Uterus (tissue), 2 donors: ENCODE measurements around the gene ASB6.

Source experiments
- POLR2A ChIP-seq, 2 donors: fragments of 450-650 bp; IDR thresholded peaks; one replicate each; pipeline ENCODE4 v1.6.1; 2016; ENCODE audit warnings: antibody characterized with exemption in 2 of 2, mild to moderate bottlenecking in 1 of 2, moderate library complexity in 1 of 2
- TF ChIP-seq, protein P1 (sequence below), 4 experiments: fragments of 200-600 bp in 2 of 4; fragments of 450-650 bp in 2 of 4; sonication (generic) in 2 of 4; IDR thresholded peaks; one replicate each; pipeline ENCODE4 v1.5.1; 2016 to 2019; ENCODE audit warnings: antibody characterized with exemption in 4 of 4, mild to moderate bottlenecking in 2 of 4, moderate library complexity in 1 of 4

DNA sequence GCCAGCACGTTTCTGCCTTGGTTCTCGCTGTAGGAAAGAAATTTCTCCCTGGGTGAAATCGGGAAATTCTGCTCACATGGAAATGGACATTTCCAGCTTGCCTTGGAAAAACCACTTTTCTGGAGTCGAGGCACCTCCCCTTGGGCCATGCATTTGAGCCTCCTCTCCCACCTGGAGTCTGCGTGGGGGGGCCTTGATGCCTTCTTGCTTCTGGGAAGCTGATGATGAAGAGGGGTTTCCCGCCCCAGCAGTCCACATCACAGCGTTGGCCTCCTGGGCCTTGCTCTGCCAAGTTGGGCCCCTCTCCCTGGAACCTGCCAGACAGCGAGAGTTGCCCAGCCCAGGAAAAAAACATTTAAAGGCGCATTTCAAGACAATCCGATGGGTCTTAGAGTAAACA is 1.8 kb upstream of the ASB6 start:
- no peak for TF ChIP-seq POLR2A (IDR thresholded peaks at IDR 0.05)
- TF ChIP-seq, protein P1, sequence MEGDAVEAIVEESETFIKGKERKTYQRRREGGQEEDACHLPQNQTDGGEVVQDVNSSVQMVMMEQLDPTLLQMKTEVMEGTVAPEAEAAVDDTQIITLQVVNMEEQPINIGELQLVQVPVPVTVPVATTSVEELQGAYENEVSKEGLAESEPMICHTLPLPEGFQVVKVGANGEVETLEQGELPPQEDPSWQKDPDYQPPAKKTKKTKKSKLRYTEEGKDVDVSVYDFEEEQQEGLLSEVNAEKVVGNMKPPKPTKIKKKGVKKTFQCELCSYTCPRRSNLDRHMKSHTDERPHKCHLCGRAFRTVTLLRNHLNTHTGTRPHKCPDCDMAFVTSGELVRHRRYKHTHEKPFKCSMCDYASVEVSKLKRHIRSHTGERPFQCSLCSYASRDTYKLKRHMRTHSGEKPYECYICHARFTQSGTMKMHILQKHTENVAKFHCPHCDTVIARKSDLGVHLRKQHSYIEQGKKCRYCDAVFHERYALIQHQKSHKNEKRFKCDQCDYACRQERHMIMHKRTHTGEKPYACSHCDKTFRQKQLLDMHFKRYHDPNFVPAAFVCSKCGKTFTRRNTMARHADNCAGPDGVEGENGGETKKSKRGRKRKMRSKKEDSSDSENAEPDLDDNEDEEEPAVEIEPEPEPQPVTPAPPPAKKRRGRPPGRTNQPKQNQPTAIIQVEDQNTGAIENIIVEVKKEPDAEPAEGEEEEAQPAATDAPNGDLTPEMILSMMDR (IDR thresholded peaks at IDR 0.05): no peak
